A549 (cell line): Measurements from ENCODE around the gene TTYH3. TPM values are rescaled to one million over a fixed set of nuclear protein-coding genes. Genes with fewer than 3 reads are reported as not detected.

ENCODE experiments used
- ATAC-seq, 2 experiments: fragments of 200-7000 bp in 1 of 2; fragments of >200 bp in 1 of 2; cut with Nextera tagmentation in 1 of 2; cut with Tn5 transposase in 1 of 2; 3 replicates each; pipeline versions ENCODE4 v1.8.0 to v1.9.1; 2018 to 2020; ENCODE audit warnings: mild to moderate bottlenecking in 1 of 2, moderate library complexity in 1 of 2
- CTCF ChIA-PET: fragments of 300-600 bp; sonication (Branson Sonifier 250); formaldehyde crosslinking; extraction: SDS; loops from one replicate; lab custom pipeline; 2021; ENCODE audit warnings: antibody characterized with exemption, inconsistent platforms; lab: Yijun Ruan, JAX
- POLR2A ChIA-PET: fragments of 350-600 bp; formaldehyde crosslinking; extraction: SDS; loops from one replicate; lab custom pipeline; 2021; ENCODE audit warnings: antibody characterized with exemption, inconsistent platforms; lab: Yijun Ruan, JAX
- DNase-seq, 2 experiments: peaks; one replicate each; pipeline versions ENCODE4 v3.0.0 to v3.0.0-alpha.2; 2011 to 2016; ENCODE audit warnings: low read depth in 1 of 2, low spot score in 1 of 2
- FAIRE-seq: peaks from 2 replicates; lab custom pipeline; 2011; peaks lifted over from hg19 to GRCh38; lab: Jason Lieb, UNC
- H3K27ac ChIP-seq, 2 experiments: fragments of >200 bp; sonication (Bioruptor Twin); formaldehyde crosslinking; 3 replicates each; pipeline ENCODE4 v1.5.1; 2016 to 2017
- H3K4me1 ChIP-seq: fragments of >200 bp; sonication (Bioruptor Twin); formaldehyde crosslinking; 3 replicates; pipeline ENCODE4 v1.6.1; 2016
- H3K4me2 ChIP-seq: fragments of >200 bp; sonication (Bioruptor Twin); formaldehyde crosslinking; 3 replicates; pipeline ENCODE4 v1.6.1; 2016
- H3K4me3 ChIP-seq: fragments of >200 bp; sonication (Bioruptor Twin); formaldehyde crosslinking; 3 replicates; pipeline ENCODE4 v1.5.1; 2016
- H3K9me3 ChIP-seq: fragments of >200 bp; sonication (Bioruptor Twin); formaldehyde crosslinking; 3 replicates; pipeline ENCODE4 v1.6.1; 2016
- BHLHE40 ChIP-seq: IDR thresholded peaks from 2 replicates; pipeline ENCODE4 v1.6.1; 2012; ENCODE audit warnings: low read depth, low read length, inconsistent platforms
- CBX8 ChIP-seq: fragments of 200-600 bp; sonication (generic); IDR thresholded peaks from 2 replicates; pipeline ENCODE4 v1.6.1; 2016
- EHF ChIP-seq: fragments of 250-450 bp; sonication (Bioruptor Pico); IDR thresholded peaks from 2 replicates; pipeline ENCODE4 v1.5.0; 2020; ENCODE audit warnings: mild to moderate bottlenecking
- ESRRA ChIP-seq: fragments of 150-350 bp; IDR thresholded peaks from 2 replicates; pipeline ENCODE4 v1.6.1; 2014; ENCODE audit warnings: mild to moderate bottlenecking, low read length, borderline replicate concordance
- FOSB ChIP-seq: fragments of 250-450 bp; sonication (Bioruptor Pico); IDR thresholded peaks from 2 replicates; pipeline ENCODE4 v1.5.0; 2020; ENCODE audit warnings: mild to moderate bottlenecking, moderate library complexity
- FOSL2 ChIP-seq, 2 experiments: fragments of 450-650 bp in 1 of 2; fragments of >200 bp in 1 of 2; sonication (Bioruptor Twin) in 1 of 2; formaldehyde crosslinking; IDR thresholded peaks; 2 replicates each; pipeline versions ENCODE4 v1.5.0 to v1.6.1; 2016 to 2020; ENCODE audit warnings: mild to moderate bottlenecking in 1 of 2, moderate library complexity in 1 of 2
- FOXS1 ChIP-seq: fragments of 250-450 bp; sonication (Bioruptor Pico); IDR thresholded peaks from 2 replicates; pipeline ENCODE4 v1.5.0; 2020; ENCODE audit warnings: mild to moderate bottlenecking, moderate library complexity
- HEYL ChIP-seq: fragments of 250-450 bp; sonication (Bioruptor Pico); IDR thresholded peaks from 2 replicates; pipeline ENCODE4 v1.8.0; 2021; ENCODE audit warnings: mild to moderate bottlenecking, moderate library complexity
- KDM1A ChIP-seq: fragments of 200-600 bp; sonication (generic); IDR thresholded peaks from 2 replicates; pipeline ENCODE4 v1.6.1; 2016; ENCODE audit warnings: low read depth, mild to moderate bottlenecking
- MAFK ChIP-seq: fragments of 450-650 bp; IDR thresholded peaks from 2 replicates; pipeline ENCODE4 v1.6.1; 2014; ENCODE audit not compliant: partially characterized antibody
- MYC ChIP-seq: IDR thresholded peaks from 2 replicates; pipeline ENCODE4 v1.6.1; 2012; ENCODE audit warnings: mild to moderate bottlenecking, inconsistent platforms, low read length, improper control_type of control experiment, borderline replicate concordance
- NPAS2 ChIP-seq: fragments of 250-450 bp; sonication (Bioruptor Pico); IDR thresholded peaks from 2 replicates; pipeline ENCODE4 v1.8.0; 2022; ENCODE audit warnings: mild to moderate bottlenecking, moderate library complexity, borderline replicate concordance
- PHF8 ChIP-seq: fragments of 200-600 bp; sonication (generic); IDR thresholded peaks from 2 replicates; pipeline ENCODE4 v1.6.1; 2016; ENCODE audit warnings: low read depth, mild to moderate bottlenecking, antibody characterized with exemption, moderate library complexity, borderline replicate concordance
- RFX5 ChIP-seq: fragments of 450-650 bp; IDR thresholded peaks from 2 replicates; pipeline ENCODE4 v1.7.1; 2014; ENCODE audit warnings: antibody characterized with exemption, mild to moderate bottlenecking, moderate library complexity
- TFCP2L1 ChIP-seq: fragments of 250-450 bp; sonication (Bioruptor Pico); IDR thresholded peaks from 2 replicates; pipeline ENCODE4 v1.5.0; 2021; ENCODE audit warnings: mild to moderate bottlenecking
- WGBS: methylation state at CpG from one replicate; pipeline ENCODE4 v1.1.6; 2017; ENCODE audit errors: missing lambda C conversion rate; 5-methylcytosine and 5-hydroxymethylcytosine counted together
- polyA plus RNA-seq, 4 experiments: library from polyadenylated mRNA; depleted of rRNA in 3 of 4; stranded (reverse); fragments of >200 nt; fragmentation: RNase III in 1 of 4; extraction: RNeasy Plus Mini Kit Qiagen cat#74134 plus additional on column Dnase treatment in 1 of 4; gene quantifications; 2 replicates in 3 of 4; 3 replicates in 1 of 4; pipeline ENCODE4 v1.2.3, GENCODE V29; 2011 to 2017
- TF ChIP-seq, protein P1 (sequence below): IDR thresholded peaks from 2 replicates; pipeline ENCODE4 v1.6.1; 2012
- TF ChIP-seq, protein P2 (sequence below): fragments of 250-450 bp; sonication (Bioruptor Pico); IDR thresholded peaks from 2 replicates; pipeline ENCODE4 v1.5.0; 2021; ENCODE audit warnings: mild to moderate bottlenecking, moderate library complexity, borderline replicate concordance
- TF ChIP-seq, protein P3 (sequence below): fragments of 450-650 bp; IDR thresholded peaks from 2 replicates; pipeline ENCODE4 v1.6.1; 2014; ENCODE audit warnings: antibody characterized with exemption
- TF ChIP-seq, protein P4 (sequence below): fragments of 250-450 bp; sonication (Bioruptor Pico); IDR thresholded peaks from 2 replicates; pipeline ENCODE4 v1.5.0; 2020; ENCODE audit warnings: low read depth, mild to moderate bottlenecking, moderate library complexity
- TF ChIP-seq, protein P5 (sequence below): fragments of >200 bp; sonication (Bioruptor Twin); formaldehyde crosslinking; IDR thresholded peaks from 2 replicates; pipeline ENCODE4 v1.6.1; 2016

The TTYH3 gene
- polyA plus RNA-seq, 2 of the 4 experiments (the other 2 are of a cell fraction), result 11.3 to 43.6 TPM

DNA sequence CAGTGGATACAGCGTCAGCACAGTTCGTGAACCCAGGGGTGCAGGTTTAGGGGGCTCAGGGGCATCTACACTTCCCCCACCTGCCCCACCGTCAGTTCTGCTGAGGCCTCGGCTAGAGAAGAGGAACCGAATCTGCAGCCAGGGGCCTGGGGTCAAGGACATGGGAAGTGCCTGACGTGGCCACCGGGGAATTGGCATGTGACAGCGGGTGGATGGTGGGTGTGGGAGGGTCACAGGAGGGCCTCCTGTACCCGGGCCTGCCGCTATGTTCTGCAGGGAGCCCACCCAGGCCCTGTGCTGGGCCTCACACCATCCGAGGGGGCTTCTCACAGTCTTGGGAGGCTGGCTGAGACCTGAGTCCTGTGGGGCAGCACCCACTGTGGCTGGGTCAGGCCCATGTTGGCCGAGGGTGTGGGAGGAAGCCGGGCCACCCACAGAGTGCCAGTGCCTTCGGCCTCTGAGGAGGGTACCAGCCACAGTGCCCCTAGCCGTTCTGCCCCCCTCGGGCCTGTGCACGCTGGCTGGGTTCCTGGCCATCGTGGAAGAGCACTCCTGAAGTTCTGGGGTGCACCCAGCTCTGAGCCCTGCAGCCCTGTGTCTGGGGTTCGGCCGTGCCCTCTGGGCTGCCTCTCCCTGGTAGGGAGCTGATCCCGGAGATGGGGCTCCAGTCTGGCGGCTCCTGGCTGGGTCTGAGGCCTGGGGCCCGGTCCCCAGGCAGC lies 5.9 kb downstream of the TTYH3 start:
- ChIA-PET POLR2A (interaction anchor here (0.5 kb wide), 1 partner anchor 193 kb away, joined by 3 read pairs; no protein-coding TSS in a partner anchor), CTCF (interaction anchor here (1.5 kb wide), 1 partner anchor 34 kb away, joined by 4 read pairs; no protein-coding TSS in a partner anchor)
- no peak for TF ChIP-seq EHF (CRISPR knock-in tag)
- no peak for ATAC-seq
- DNase-seq, result no peak
- FAIRE-seq, result no peak
- Histone ChIP-seq H3K4me2 (no peak overlapping the region), H3K4me3 (no peak overlapping the region), H3K9me3 (no peaks in the 10 kb centered on the region), H3K27ac (0 out of 6 replicates have a peak overlapping the region, but pooled peaks of 1 of the 2 experiments have one; percentile 15), H3K4me1 (peaks cover 43% of the 10 kb centered on the region)
- 83% methylated on average over 13 of the region's 23 CpGs for WGBS

DNA sequence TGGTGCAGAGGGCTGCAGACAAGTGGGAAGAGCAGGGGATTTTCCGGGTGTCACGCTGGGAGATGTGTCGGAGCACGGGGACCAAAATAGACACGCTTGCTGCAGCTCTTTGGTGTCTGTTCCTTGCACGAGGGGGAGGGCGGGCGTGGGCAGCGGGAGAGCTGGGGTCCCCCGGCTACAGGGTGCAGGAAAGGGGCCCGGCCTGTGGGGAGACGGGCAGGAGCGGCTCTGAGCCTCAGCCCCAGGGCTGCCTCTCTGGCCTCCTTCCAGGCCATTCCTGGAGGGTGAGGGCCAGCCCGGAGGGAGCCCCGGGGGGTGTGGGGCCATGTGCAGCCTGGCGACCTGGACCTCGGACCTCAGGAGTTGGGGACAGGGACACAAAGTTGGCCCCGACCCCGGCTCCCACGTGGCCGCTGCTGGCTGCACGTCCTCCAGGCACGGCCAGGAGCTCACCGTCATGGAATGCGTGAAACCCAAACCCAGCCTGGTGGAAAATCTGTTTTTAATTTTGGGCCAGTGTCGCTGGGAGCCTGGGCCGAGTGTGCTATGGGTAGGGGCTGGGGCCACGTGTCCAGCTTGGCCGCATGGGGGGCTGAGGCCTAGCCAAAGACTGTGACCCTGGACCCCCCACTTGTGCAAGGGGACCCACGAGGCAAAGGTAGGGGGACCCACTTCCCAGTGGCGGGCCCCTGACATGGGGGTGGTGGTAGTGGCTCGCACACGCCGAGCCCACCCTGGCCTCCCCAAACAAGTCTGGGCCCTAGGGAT lies 6.6 kb downstream of the TTYH3 start:
- FAIRE-seq, result no peak
- CTCF ChIA-PET, result interaction anchor here (1.5 kb wide), 1 partner anchor 33 kb away, joined by 4 read pairs; no protein-coding TSS in a partner anchor
- H3K27ac ChIP-seq, result no peak overlapping the region

DNA sequence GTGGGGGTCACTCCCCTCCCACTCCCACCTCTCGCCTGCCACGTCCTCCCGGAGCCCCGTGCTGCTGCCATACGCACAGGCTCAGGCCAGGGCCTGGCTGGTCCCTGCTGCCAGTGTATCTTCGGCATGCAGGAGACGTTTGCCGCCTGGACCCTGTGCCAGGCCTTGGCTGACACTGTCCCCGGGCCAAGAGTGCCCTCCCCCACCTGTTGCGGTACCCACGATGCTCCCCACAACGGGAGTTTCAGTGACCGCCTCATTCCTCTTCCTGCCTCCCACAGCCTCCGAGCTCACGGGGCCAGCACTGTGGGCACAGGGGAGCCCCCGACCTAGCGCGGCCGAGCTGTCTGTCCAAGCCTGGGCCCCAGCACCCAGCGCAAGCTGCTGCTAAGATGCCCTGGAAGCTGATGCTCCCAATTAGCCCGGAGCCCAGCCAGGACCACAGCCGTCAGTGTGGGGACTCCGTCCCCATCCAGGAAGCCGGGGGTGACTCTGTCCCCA lies 7.4 kb downstream of the TTYH3 start:
- Histone ChIP-seq H3K4me2 (no peak overlapping the region), H3K9me3 (no peaks in the 10 kb centered on the region), H3K4me3 (no peak overlapping the region)
- ChIA-PET POLR2A (no interaction called here), CTCF (interaction anchor here (1.5 kb wide), 1 partner anchor 32 kb away, joined by 4 read pairs; no protein-coding TSS in a partner anchor)
- ATAC-seq (no peak), DNase-seq (no peak)
- TF ChIP-seq KDM1A (no peak), EHF (CRISPR knock-in tag) (no peak), NPAS2 (no peak), FOXS1 (CRISPR knock-in tag) (no peak)
- TF ChIP-seq, all 56 proteins: peak for 0
- FAIRE-seq, result no peak
- peaks cover 34% of the 10 kb centered on the region for H3K4me1 ChIP-seq
- WGBS, result 93% methylated on average over 23 of the region's 24 CpGs
- H3K27ac ChIP-seq, result no peak overlapping the region

More for the DNA sequence above, 6.6 kb downstream of the TTYH3 start:
- POLR2A ChIA-PET, result interaction anchor here (0.5 kb wide), 1 partner anchor 194 kb away, joined by 3 read pairs; no protein-coding TSS in a partner anchor
- no peak for TF ChIP-seq NPAS2
- TF ChIP-seq, protein P1, sequence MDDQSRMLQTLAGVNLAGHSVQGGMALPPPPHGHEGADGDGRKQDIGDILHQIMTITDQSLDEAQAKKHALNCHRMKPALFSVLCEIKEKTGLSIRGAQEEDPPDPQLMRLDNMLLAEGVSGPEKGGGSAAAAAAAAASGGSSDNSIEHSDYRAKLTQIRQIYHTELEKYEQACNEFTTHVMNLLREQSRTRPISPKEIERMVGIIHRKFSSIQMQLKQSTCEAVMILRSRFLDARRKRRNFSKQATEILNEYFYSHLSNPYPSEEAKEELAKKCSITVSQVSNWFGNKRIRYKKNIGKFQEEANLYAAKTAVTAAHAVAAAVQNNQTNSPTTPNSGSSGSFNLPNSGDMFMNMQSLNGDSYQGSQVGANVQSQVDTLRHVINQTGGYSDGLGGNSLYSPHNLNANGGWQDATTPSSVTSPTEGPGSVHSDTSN, result no peak
- no peak for TF ChIP-seq BHLHE40
- TF ChIP-seq RFX5, result no peak
- TF ChIP-seq, protein P2, sequence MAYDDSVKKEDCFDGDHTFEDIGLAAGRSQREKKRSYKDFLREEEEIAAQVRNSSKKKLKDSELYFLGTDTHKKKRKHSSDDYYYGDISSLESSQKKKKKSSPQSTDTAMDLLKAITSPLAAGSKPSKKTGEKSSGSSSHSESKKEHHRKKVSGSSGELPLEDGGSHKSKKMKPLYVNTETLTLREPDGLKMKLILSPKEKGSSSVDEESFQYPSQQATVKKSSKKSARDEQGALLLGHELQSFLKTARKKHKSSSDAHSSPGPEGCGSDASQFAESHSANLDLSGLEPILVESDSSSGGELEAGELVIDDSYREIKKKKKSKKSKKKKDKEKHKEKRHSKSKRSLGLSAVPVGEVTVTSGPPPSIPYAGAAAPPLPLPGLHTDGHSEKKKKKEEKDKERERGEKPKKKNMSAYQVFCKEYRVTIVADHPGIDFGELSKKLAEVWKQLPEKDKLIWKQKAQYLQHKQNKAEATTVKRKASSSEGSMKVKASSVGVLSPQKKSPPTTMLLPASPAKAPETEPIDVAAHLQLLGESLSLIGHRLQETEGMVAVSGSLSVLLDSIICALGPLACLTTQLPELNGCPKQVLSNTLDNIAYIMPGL (CRISPR knock-in tag), result no peak
- TF ChIP-seq, protein P3, sequence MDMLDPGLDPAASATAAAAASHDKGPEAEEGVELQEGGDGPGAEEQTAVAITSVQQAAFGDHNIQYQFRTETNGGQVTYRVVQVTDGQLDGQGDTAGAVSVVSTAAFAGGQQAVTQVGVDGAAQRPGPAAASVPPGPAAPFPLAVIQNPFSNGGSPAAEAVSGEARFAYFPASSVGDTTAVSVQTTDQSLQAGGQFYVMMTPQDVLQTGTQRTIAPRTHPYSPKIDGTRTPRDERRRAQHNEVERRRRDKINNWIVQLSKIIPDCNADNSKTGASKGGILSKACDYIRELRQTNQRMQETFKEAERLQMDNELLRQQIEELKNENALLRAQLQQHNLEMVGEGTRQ, result no peak
- TF ChIP-seq, all 56 proteins: peak for 0
- Histone ChIP-seq H3K9me3 (no peaks in the 10 kb centered on the region), H3K4me2 (no peak overlapping the region), H3K4me1 (peaks cover 42% of the 10 kb centered on the region), H3K4me3 (no peak overlapping the region)
- ATAC-seq (no peak), DNase-seq (no peak)
- WGBS, result 73% methylated on average over 6 of the region's 34 CpGs

DNA sequence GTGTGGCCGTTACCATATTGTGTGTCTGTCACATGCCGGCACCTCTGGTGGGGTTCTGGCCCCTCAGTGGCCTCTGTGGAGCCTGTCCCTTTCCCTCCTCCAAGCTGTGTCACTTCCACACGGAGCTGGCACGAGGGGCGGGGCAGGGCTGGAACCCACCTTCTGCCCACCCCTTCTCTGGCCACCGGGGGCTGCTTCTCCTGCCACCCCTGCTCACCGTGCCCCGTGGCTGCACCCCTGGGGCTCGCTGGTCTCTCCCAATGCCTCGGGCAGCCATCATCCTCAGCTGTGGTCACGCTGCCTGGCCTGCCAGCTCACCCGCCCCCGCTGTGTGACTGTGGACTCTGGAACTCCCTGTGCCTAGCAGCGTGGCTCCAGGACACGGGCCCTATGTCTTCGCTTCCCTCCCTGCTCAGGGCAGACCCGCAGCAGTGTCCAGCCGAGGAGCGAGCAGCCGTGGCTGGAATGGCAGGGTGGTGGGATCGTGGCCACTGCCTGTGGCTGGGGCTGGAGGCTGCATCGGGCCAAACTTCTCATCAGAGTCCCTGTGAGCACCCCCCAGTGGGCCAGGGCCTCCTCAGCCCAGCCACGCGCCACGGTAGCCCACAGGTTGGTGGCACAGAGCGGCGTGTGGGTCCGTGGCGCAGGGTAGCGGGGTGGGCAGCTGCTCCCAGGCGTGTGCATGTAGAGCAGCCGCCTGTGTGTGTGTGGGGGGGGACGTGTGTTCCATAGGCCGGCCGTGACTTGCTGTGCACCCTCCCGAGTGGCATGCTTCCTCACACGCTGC lies 8.1 kb downstream of the TTYH3 start:
- POLR2A ChIA-PET, result no interaction called here
- Histone ChIP-seq H3K27ac (no peak overlapping the region; a peak in 1 of 6 replicates), H3K4me2 (no peak overlapping the region)
- TF ChIP-seq MAFK (no peak), CBX8 (no peak), MYC (no peak), PHF8 (no peak), HEYL (no peak), FOSB (CRISPR knock-in tag) (no peak), ESRRA (no peak), TFCP2L1 (no peak), FOSL2 (IDR thresholded peaks at IDR 0.05) (no peak), FOSL2 (CRISPR knock-in tag; IDR thresholded peaks at IDR 0.05) (no peak)
- TF ChIP-seq, protein P4, sequence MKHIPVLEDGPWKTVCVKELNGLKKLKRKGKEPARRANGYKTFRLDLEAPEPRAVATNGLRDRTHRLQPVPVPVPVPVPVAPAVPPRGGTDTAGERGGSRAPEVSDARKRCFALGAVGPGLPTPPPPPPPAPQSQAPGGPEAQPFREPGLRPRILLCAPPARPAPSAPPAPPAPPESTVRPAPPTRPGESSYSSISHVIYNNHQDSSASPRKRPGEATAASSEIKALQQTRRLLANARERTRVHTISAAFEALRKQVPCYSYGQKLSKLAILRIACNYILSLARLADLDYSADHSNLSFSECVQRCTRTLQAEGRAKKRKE (CRISPR knock-in tag), result no peak
- TF ChIP-seq, protein P5, sequence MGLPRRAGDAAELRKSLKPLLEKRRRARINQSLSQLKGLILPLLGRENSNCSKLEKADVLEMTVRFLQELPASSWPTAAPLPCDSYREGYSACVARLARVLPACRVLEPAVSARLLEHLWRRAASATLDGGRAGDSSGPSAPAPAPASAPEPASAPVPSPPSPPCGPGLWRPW, result no peak

More for the DNA sequence above, 8.1 kb downstream of the TTYH3 start:
- CTCF ChIA-PET, result no interaction called here
- WGBS, result 93% methylated on average over 29 of the region's 37 CpGs
- peaks cover 29% of the 10 kb centered on the region for H3K4me1 ChIP-seq
- no peaks in the 10 kb centered on the region for H3K9me3 ChIP-seq
- H3K4me3 ChIP-seq, result no peak overlapping the region
- FAIRE-seq, result no peak
- no peak for DNase-seq
- no peak for ATAC-seq
